Spleen (tissue), 11 donors: ENCODE measurements around the gene DBNDD1. TPM values are rescaled to one million over a fixed set of nuclear protein-coding genes. Genes with fewer than 3 reads are reported as not detected.

Source experiments
- DNase-seq: peaks from one replicate; pipeline ENCODE4 v3.0.0-alpha.2; 2020
- H3K27ac ChIP-seq, 8 donors: fragments of 200-600 bp; sonication (generic) in 7 of 8; 1 replicate in 4 of 8; 2 replicates in 4 of 8; pipeline versions ENCODE4 v1.5.0 to v1.8.0; 2016 to 2021; ENCODE audit warnings: inconsistent platforms in 4 of 8, mild to moderate bottlenecking in 4 of 8, moderate library complexity in 1 of 8
- H3K27me3 ChIP-seq, 7 donors: fragments of 200-600 bp; sonication (generic) in 6 of 7; replicated peaks in 1 of 7; 1 replicate in 4 of 7; 2 replicates in 3 of 7; pipeline versions ENCODE4 v1.5.0 to v1.8.0; 2016 to 2021; ENCODE audit warnings: inconsistent platforms in 3 of 7, mild to moderate bottlenecking in 1 of 7
- H3K36me3 ChIP-seq, 6 donors: fragments of 200-600 bp; sonication (generic) in 5 of 6; 1 replicate in 4 of 6; 2 replicates in 2 of 6; pipeline versions ENCODE4 v1.5.0 to v1.8.0; 2016 to 2021; ENCODE audit warnings: inconsistent platforms in 2 of 6
- H3K4me1 ChIP-seq, 6 donors: fragments of 200-600 bp; sonication (generic) in 5 of 6; 1 replicate in 3 of 6; 2 replicates in 3 of 6; pipeline versions ENCODE4 v1.5.0 to v1.8.0; 2016 to 2021; ENCODE audit warnings: inconsistent platforms in 3 of 6
- H3K4me3 ChIP-seq, 8 donors: fragments of 200-600 bp; sonication (generic) in 7 of 8; 1 replicate in 4 of 8; 2 replicates in 4 of 8; pipeline versions ENCODE4 v1.5.0 to v1.8.0; 2016 to 2021; ENCODE audit warnings: inconsistent platforms in 4 of 8, mild to moderate bottlenecking in 4 of 8, moderate library complexity in 2 of 8
- H3K9me3 ChIP-seq, 8 donors: fragments of 200-600 bp; sonication (generic) in 7 of 8; 1 replicate in 4 of 8; 2 replicates in 4 of 8; pipeline versions ENCODE4 v1.5.0 to v1.8.0; 2016 to 2021; ENCODE audit warnings: inconsistent platforms in 4 of 8
- CTCF ChIP-seq, 11 experiments: fragments of 200-600 bp in 7 of 11; fragments of 450-650 bp in 4 of 11; sonication (generic) in 4 of 11; IDR thresholded peaks in 8 of 11; conservative IDR thresholded peaks in 3 of 11; 1 replicate in 7 of 11; 2 replicates in 4 of 11; pipeline versions ENCODE4 v1.4.0 to v1.8.0; 2016 to 2021; ENCODE audit warnings: antibody characterized with exemption in 11 of 11, inconsistent platforms in 4 of 11, mild to moderate bottlenecking in 1 of 11
- POLR2A ChIP-seq, 3 donors: fragments of 450-650 bp; IDR thresholded peaks; one replicate each; pipeline ENCODE4 v1.5.1; 2017; ENCODE audit warnings: antibody characterized with exemption in 3 of 3, mild to moderate bottlenecking in 1 of 3
- POLR2AphosphoS5 ChIP-seq, 3 donors: sonication (generic); formaldehyde crosslinking; IDR thresholded peaks; one replicate each; pipeline ENCODE4 v1.5.1; 2017; ENCODE audit warnings: antibody characterized with exemption in 3 of 3
- WGBS, 5 donors: extraction: QIAGEN DNeasy Blood & Tissue Kit in 3 of 5; methylation state at CpG; one replicate each; pipeline versions ENCODE4 v1.1.5 to v1.1.7; 2013 to 2018; 5-methylcytosine and 5-hydroxymethylcytosine counted together
- intact Hi-C: fragments of 100-400 bp; cut with DNase I; formaldehyde crosslinking; loops from one replicate; pipeline ENCODE4 v1.15.0; 2023; ENCODE audit warnings: low total_unique reads
- polyA plus RNA-seq, 3 donors: library from polyadenylated mRNA; stranded (reverse); fragments of 200-250 nt; gene quantifications; one replicate each; pipeline ENCODE4 v1.2.1, GENCODE V29; 2013
- total RNA-seq, 7 donors: library from RNA; depleted of rRNA in 3 of 7; stranded (reverse); fragments of >200 nt in 3 of 7; fragmentation: NEBNext Ultra II Directional in 4 of 7; extraction: Animal tissue kit (Norgen Biotek cat#: 25700) in 4 of 7; gene quantifications; one replicate each; pipeline versions ENCODE4 v1.1.0 to v1.2.1, GENCODE V29; 2016 to 2021
- donor health status: healthy with polysubstance abuse.
- donor health status: DM: no; HTN: no; CAD: no; lungs with moderate emphysema.
- donor health status: DM: no; HTN: no; CAD: no.
- donor health status: Bipolar disorder and iron deficiency.
- donor health status: healthy.
- donor health status: DM: no; HTN: no; CAD: no.
- donor health status: DM: yes; HTN: yes; CAD: no.

The DBNDD1 gene
- total and polyA plus RNA-seq, 10 donors = 0.66 to 3.7 (median 1.7) TPM

DNA sequence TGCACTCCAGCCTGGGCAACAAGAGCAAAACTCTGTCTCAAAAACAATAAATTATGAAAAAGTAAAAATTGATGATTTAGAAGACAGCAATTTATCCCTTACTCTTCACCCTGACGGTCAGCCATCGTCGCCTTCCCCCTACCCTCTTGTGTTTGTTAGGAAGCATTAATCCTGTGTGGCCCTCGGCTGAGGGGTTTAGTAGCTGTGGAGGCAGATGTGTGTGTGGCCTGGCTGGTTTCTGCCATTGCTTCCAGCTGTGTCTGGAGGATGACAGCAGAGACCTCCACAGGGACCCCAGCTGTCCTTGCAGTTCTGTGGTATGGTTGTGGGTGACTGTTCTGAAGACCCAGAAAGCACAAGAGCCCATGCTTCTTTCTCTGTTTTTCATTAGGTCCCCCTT lies 25.9 kb downstream of the DBNDD1 start:
- TF ChIP-seq CTCF (IDR thresholded peaks at IDR 0.05 in 8 of 11, conservative IDR thresholded peaks at IDR 0.05 in 3 of 11) = no peak
- no peaks in the 10 kb centered on the region for H3K4me1 ChIP-seq
- H3K9me3 ChIP-seq = peaks cover 0 to 14% (median 0%) of the 10 kb centered on the region in 8 donors
- peaks cover 0 to 98% (median 50%) of the 10 kb centered on the region in 6 donors for H3K36me3 ChIP-seq
- no peaks in the 10 kb centered on the region for H3K27me3 ChIP-seq
- intact Hi-C loops = no loop called here
- 97 to 100% (median 97%) methylated on average over 4 of the region's 4 CpGs for WGBS, 5 donors
- H3K27ac ChIP-seq = no peak overlapping the region
- DNase-seq = no peak
- H3K4me3 ChIP-seq = no peak overlapping the region

GRCh38 chr16:89990799-89991198 lies 28.5 kb downstream of the DBNDD1 start:
- TF ChIP-seq POLR2A (IDR thresholded peaks at IDR 0.05) (no peak), POLR2AphosphoS5 (IDR thresholded peaks at IDR 0.05) (no peak), CTCF (IDR thresholded peaks at IDR 0.05 in 8 of 11, conservative IDR thresholded peaks at IDR 0.05 in 3 of 11) (no peak)
- no peak for DNase-seq
- 90 to 95% (median 93%) methylated on average over 7 of the region's 7 CpGs for WGBS, 5 donors
- no peak overlapping the region for H3K4me3 ChIP-seq
- H3K9me3 ChIP-seq = peaks cover 0 to 11% (median 0%) of the 10 kb centered on the region in 8 donors
- peaks cover 0 to 98% (median 68%) of the 10 kb centered on the region in 6 donors for H3K36me3 ChIP-seq
- no peaks in the 10 kb centered on the region for H3K27me3 ChIP-seq
- no peak overlapping the region for H3K27ac ChIP-seq
- H3K4me1 ChIP-seq = peaks cover 0 to 13% (median 0%) of the 10 kb centered on the region in 6 donors
- intact Hi-C loops = no loop called here

- TF ChIP-seq CTCF (IDR thresholded peaks at IDR 0.05 in 8 of 11, conservative IDR thresholded peaks at IDR 0.05 in 3 of 11) = no peak
- peak in 1 of 3 donors; percentile 36 for TF ChIP-seq POLR2AphosphoS5 (IDR thresholded peaks at IDR 0.05)
- no peak for TF ChIP-seq POLR2A (IDR thresholded peaks at IDR 0.05)
- WGBS, 5 donors = 92 to 97% (median 94%) methylated on average over 11 of the region's 11 CpGs
- Histone ChIP-seq H3K4me1 (peaks cover 0 to 13% (median 0%) of the 10 kb centered on the region in 6 donors), H3K9me3 (no peaks in the 10 kb centered on the region), H3K36me3 (peaks cover 0 to 97% (median 75%) of the 10 kb centered on the region in 6 donors), H3K27me3 (no peaks in the 10 kb centered on the region), H3K27ac (no peak overlapping the region), H3K4me3 (no peak overlapping the region)
- no peak for DNase-seq
- intact Hi-C loops = no loop called here
These were observed 30.3 kb downstream of the DBNDD1 start for GRCh38 chr16:89988951-89989350.

DNA sequence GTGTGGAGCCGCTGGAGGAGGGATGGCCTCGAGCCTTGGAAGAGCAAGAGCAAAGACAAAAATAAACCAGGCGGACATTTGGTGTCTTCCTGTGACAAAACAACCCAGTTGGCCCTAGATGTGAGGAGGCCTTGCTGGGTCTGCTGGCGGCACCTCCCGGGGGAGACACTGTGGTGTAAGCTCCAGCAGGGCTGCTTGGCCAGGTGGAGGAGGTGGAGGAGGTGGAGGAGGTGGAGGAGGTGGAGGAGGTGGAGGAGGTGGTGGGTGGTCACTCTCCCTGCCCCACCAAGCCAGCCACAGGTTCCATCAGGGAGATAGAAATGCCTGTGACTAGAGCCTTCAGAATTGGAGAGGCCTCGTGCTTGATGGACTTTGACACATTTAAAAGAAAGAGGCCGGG lies 32.1 kb downstream of the DBNDD1 start:
- H3K36me3 ChIP-seq = peaks cover 0 to 97% (median 78%) of the 10 kb centered on the region in 6 donors
- 92 to 99% (median 97%) methylated on average over 7 of the region's 7 CpGs for WGBS, 5 donors
- H3K27ac ChIP-seq = peak overlapping the region in 1 of 8 donors; percentile 56
- intact Hi-C loops = no loop called here
- no peaks in the 10 kb centered on the region for H3K9me3 ChIP-seq
- H3K27me3 ChIP-seq = no peaks in the 10 kb centered on the region
- TF ChIP-seq CTCF (IDR thresholded peaks at IDR 0.05 in 8 of 11, conservative IDR thresholded peaks at IDR 0.05 in 3 of 11) (no peak), POLR2AphosphoS5 (IDR thresholded peaks at IDR 0.05) (no peak), POLR2A (IDR thresholded peaks at IDR 0.05) (no peak)
- no peak for DNase-seq
- H3K4me3 ChIP-seq = no peak overlapping the region
- peaks cover 0 to 13% (median 0%) of the 10 kb centered on the region in 6 donors for H3K4me1 ChIP-seq
